Body of pancreas (tissue), 4 donors: ENCODE results near the gene RACK1.

Experiments used
- CTCF ChIP-seq, 7 experiments: fragments of 450-650 bp in 4 of 7; fragments of 200-600 bp in 3 of 7; sonication (generic) in 3 of 7; IDR thresholded peaks; one replicate each; pipeline ENCODE4 v1.5.1; 2016 to 2019; ENCODE audit warnings: antibody characterized with exemption in 7 of 7
- POLR2A ChIP-seq, 3 donors: fragments of 450-650 bp; IDR thresholded peaks; one replicate each; pipeline ENCODE4 v1.6.1; 2016; ENCODE audit warnings: antibody characterized with exemption in 3 of 3, mild to moderate bottlenecking in 2 of 3

GRCh38 chr5:181205761-181206649, 37.7 kb downstream of the RACK1 start:
- TF ChIP-seq CTCF (IDR thresholded peaks at IDR 0.05) (no peak), POLR2A (IDR thresholded peaks at IDR 0.05) (no peak)
